ENCODE measurements around the gene MAML2.

GRCh38 chr11:96307776-96308140, 35.2 kb downstream of the MAML2 start:
- no peak for TF ChIP-seq TBL1XR1 (IDR thresholded peaks at IDR 0.05; ENCODE audit: borderline replicate concordance, low read length, partially characterized antibody)
- TF ChIP-seq, protein P1, sequence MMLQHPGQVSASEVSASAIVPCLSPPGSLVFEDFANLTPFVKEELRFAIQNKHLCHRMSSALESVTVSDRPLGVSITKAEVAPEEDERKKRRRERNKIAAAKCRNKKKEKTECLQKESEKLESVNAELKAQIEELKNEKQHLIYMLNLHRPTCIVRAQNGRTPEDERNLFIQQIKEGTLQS (CRISPR knock-in tag; IDR thresholded peaks at IDR 0.05), result no peak
- no peak for TF ChIP-seq SP2 (CRISPR knock-in tag; IDR thresholded peaks at IDR 0.05)
- TF ChIP-seq, protein P2, sequence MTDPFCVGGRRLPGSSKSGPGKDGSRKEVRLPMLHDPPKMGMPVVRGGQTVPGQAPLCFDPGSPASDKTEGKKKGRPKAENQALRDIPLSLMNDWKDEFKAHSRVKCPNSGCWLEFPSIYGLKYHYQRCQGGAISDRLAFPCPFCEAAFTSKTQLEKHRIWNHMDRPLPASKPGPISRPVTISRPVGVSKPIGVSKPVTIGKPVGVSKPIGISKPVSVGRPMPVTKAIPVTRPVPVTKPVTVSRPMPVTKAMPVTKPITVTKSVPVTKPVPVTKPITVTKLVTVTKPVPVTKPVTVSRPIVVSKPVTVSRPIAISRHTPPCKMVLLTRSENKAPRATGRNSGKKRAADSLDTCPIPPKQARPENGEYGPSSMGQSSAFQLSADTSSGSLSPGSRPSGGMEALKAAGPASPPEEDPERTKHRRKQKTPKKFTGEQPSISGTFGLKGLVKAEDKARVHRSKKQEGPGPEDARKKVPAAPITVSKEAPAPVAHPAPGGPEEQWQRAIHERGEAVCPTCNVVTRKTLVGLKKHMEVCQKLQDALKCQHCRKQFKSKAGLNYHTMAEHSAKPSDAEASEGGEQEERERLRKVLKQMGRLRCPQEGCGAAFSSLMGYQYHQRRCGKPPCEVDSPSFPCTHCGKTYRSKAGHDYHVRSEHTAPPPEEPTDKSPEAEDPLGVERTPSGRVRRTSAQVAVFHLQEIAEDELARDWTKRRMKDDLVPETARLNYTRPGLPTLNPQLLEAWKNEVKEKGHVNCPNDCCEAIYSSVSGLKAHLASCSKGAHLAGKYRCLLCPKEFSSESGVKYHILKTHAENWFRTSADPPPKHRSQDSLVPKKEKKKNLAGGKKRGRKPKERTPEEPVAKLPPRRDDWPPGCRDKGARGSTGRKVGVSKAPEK (CRISPR knock-in tag; IDR thresholded peaks at IDR 0.05; ENCODE audit: borderline replicate concordance), result no peak
- TF ChIP-seq ESRRA (CRISPR knock-in tag; IDR thresholded peaks at IDR 0.05; ENCODE audit: low read depth), result no peak
- TF ChIP-seq PRDM4 (CRISPR knock-in tag; IDR thresholded peaks at IDR 0.05; ENCODE audit: borderline replicate concordance), result no peak
- TF ChIP-seq, protein P3, sequence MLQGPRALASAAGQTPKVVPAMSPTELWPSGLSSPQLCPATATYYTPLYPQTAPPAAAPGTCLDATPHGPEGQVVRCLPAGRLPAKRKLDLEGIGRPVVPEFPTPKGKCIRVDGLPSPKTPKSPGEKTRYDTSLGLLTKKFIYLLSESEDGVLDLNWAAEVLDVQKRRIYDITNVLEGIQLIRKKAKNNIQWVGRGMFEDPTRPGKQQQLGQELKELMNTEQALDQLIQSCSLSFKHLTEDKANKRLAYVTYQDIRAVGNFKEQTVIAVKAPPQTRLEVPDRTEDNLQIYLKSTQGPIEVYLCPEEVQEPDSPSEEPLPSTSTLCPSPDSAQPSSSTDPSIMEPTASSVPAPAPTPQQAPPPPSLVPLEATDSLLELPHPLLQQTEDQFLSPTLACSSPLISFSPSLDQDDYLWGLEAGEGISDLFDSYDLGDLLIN (CRISPR knock-in tag; IDR thresholded peaks at IDR 0.05; ENCODE audit: borderline replicate concordance), result no peak
- TF ChIP-seq NFATC3 (CRISPR knock-in tag; IDR thresholded peaks at IDR 0.05), result no peak
- no peak for TF ChIP-seq IRF9 (CRISPR knock-in tag; IDR thresholded peaks at IDR 0.05; ENCODE audit: borderline replicate concordance)
- TF ChIP-seq POLR2A (IDR thresholded peaks at IDR 0.05; ENCODE audit: insufficient read depth in 1 of 2, low read depth in 2 of 2, low read length in 2 of 2), result no peak
